HG03045 (cell line): ENCODE results near the gene TSEN34.
"Not testable (repeated sequence)": the region's sequence is repeated elsewhere in the genome, so short reads cannot be mapped to it uniquely, and the experiment has no call there.

ENCODE experiments used
- ATAC-seq: cut with Tn5 transposase; IDR thresholded peaks from one replicate; pipeline ENCODE4 v1.9.1; 2021; ENCODE audit warnings: mild to moderate bottlenecking, moderate library complexity; ENCODE audit not compliant: unreplicated experiment

TSEN34 gene

GRCh38 chr19:54160182-54160811, 30.8 kb upstream of the TSEN34 start:
- no peak for ATAC-seq

DNA sequence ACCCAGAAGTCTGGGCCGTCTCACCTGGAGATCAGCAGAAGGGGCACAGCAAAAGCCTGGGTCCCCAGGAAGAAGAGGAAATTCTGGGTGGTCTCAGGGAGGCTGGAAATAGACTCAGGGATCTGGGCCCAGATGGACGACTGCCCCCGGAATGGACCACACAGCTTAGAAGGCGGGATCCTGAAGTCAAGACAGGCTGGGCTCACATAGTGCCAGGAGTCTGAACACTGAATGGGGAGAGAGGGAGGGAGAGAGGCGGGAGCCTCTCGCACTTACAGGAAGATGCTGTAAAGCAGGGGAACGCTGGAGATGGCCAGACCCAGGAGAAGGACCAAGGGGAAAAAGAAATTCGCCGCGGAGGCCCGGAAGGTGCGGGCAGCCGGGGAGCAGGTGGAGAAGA, 30.3 kb upstream of the TSEN34 start:
- ATAC-seq: no peak

DNA sequence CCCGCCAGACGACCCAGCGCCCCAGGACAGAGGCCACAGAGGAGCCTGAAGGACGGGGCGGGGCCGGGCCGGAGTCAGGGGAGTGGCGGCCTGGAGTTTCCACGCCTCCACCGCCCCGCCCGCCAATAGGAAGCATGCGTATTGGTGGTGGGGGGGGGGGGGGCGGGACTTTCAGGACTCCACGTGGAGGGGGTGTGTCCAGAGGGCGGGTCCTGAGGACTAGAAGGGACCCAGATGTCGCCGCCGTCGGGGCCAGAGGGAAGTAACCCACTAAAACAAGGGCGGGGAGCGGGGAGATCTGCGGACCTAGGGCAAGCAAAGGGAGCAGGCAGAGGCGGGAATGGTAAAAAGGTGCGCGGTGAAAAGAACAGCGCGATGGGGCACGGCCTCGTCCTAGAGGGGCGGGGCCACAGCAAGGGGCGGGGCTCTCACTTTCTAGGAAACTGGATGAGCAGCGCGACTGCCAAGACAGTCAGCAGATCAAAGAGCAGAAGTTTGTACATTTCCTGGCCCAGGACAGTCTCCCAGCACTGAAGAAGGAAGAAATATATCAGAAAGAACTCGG, 28.8 kb upstream of the TSEN34 start:
- no peak for ATAC-seq

GRCh38 chr19:54162884-54163283, 28.2 kb upstream of the TSEN34 start:
- ATAC-seq: no peak

DNA sequence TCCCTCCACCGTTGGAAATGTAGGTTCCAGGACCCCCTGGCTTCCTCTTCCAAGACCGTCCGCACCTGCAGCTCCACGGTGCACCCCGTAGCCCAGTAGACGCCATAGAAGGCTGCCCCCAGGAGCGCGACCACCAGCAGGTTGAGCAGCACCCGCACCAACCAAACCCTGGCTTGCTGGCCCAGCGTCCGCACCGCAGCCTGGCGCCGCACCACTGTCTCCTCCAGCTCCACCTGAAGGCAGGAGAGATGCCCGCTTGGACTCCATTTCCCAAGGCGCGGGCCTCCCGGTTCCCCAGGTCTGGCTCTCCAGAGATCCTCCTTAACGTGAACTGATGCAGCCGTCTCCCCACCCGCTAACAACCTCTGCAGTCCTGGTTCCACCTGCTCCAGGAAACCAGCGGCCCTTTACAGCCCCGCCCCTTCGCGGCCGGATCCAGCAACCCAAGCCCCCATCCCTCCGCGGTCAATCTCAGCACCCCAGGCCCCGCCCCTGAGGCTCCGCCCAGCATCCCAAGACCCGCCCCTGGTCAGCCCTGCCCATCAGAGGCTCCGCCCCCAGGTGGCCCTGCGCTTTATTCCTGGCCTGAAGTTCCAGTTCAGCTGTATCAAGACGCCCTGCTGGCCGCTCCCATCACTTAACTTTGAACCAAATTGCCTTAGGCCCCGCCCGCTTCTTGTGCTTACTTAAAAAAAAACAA, 26.6 kb upstream of the TSEN34 start:
- no peak for ATAC-seq

GRCh38 chr19:54165222-54165621, 25.9 kb upstream of the TSEN34 start:
- ATAC-seq: no peak

DNA sequence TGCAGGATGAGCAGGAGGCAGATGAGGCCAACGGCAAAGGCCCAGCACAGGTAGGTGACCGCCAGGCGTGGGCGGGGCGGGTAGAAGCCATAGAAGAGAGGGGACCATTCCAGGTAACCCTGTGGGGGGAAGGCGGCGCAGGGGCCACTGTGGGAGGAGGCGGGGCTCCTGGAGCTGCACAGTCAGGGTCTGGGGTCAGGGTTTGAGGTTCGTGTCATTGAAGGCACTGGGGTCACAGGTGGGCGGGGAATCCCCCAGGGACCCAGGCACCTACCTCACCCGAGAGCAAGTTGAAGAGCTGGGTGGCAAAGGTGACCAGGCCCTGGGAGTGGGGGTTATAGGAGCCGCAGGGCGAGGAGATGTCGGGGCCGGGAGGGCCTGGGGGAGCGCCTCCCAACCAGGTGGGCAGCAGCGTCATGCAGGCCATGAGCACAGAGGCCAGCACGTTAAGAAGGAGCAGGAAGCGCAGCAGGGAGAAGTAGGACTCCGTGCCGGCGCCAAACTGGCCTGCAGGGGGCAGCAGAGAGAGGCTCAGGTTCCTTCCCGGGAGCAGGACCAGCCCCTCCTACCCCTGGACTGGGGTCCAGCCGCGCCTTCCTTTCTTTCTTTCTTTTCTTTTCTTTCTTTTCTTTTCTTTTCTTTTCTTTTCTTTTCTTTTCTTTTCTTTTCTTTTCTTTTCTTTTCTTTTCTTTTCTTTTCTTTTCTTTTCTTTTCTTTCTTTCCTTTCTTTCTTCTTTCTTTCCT, 22.8 kb upstream of the TSEN34 start:
- ATAC-seq: no peak

- no peak for ATAC-seq
These were observed 21.9 kb upstream of the TSEN34 start for GRCh38 chr19:54169149-54169740.

- not testable (repeated sequence) for ATAC-seq
These were observed 19.2 kb upstream of the TSEN34 start for GRCh38 chr19:54171736-54172431.

DNA sequence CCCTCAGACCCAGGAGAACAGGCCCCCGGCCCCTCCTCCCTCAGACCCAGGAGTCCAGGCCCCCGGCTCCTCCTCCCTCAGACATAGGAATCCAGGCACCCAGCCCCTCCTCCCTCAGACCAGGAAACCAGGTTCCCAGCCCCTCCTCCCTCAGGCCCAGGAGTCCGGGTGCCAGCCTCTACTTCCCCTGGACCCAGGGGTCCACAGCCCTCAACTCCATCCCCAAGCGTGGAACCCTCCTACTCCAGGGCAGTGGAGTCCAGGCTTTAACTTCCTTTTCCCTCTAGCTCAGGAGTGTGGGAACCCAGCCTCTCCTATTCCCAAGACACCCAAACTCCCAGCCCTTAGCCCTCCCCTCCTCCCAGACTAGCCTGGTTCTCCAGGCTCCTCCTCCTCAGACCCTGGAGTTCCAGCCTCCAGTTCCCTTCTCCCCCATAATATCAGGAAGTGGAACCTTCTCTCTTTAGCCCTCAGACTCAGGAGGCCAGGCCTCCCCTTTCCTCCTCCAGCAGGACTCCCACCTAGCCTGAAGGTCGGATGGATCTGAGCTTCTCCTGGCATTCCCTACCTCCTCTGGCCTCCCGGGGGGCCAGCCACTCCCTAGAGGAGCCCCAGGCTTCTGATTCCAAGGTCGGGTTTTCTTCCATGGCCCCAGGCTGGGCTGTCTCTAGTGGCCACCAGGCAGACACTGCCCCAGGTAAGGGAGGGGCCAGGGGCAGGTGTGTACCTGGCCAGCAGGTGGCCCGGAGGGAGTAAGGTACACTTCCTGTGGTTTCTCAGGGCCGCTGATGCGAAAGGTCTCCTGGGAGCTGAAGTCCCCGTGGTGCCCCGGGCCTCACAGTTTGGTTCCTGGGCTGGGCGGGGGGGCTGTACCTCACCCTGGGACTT, 18.4 kb upstream of the TSEN34 start, which contains the start of gene TMC4:
Gene TMC4, minus strand, starts transcription at position 690 of the 888 bp plus-strand sequence. Its CDS starts 43 bp downstream, at position 647.
- no peak for ATAC-seq

DNA sequence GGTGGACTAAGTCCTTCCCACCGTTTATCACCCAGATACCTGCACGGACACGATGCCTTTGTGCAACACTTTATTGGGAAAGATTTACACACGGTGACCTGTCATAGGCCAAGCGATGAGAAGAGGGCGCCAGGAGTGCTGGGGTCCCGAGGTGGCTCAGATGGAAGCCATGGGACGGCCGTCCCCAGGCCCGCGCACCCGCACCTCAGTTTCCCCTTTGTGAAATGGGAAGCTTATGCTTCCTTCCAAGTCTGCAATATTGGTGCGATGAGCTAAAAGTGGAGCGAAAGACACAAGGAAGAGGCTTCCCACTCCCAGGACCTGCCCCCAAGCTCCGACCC, 17.8 kb upstream of the TSEN34 start:
- ATAC-seq: no peak

DNA sequence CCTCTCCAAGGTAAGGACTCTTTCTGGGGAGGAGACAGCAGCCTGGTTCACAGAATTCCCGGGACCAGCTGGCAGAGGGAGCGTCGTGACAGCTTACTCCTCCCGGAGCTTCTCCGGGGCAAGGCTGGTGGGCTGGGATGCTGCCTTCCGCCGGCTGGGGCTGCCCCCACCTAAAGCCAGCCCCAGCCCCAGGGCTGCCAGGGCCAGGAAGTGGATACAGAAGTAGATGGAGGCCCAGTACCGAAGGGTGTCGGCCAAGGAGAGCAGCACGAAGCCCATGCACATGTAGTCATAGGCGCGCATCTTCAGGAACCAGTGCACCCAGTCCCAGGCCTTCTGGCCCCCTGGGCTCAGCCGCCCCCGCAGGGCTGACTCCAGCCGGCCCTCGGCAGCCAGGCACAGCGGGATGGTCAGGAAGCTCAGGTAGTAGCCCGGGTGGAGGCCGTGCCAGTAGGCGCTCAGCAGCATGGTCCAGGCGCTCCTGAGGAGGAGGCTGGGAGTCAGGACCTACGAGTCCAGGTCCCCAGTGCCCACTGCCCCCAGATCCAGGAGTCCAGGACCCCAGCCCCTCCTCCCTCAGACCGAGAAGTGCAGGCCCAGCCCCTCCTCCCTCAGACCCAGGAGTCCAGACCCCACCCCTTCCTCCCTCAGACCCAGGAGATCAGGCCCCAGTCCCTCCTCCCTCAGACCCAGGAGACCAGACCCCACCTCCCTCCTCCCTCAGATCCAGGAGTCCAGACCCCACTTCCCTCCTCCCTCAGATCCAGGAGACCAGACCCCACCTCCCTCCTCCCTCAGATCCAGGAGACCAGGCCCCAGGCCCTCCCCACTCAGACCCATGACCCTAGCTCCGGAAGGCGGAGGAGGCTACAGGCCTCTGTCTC, 16.9 kb upstream of the TSEN34 start:
- ATAC-seq: no peak

DNA sequence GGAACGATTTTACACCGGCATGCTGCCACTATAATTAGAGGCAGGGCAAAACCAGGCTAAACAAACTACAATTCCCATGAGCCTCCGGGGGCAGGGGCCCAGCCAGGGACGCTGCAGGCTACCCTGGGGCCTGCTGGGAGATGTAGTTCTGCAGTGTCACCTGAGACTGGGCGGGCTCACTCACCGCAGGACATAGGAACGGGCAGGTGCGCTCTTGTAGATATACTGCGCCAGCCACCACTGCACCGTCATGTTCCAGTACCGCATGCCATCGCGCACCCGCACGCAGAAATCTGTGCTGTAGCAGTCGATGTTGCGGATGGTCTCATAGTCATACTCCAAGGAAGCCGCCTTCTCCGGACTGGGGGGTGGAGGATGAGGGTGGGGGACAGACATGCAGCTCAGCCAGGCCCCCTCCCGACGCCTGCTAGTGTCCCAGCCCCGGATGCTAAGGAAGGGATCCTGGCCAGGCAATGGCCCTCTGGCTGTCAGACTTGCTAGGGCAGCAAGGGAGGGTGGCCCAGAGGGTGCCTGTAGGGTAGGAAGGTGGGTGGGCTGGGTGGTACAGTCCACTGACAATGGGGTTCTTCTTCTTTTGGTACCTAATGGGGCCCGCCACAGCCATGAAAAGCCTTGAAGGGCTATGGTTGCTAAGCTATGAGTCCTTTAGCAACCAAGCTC, 12.4 kb upstream of the TSEN34 start:
- no peak for ATAC-seq

DNA sequence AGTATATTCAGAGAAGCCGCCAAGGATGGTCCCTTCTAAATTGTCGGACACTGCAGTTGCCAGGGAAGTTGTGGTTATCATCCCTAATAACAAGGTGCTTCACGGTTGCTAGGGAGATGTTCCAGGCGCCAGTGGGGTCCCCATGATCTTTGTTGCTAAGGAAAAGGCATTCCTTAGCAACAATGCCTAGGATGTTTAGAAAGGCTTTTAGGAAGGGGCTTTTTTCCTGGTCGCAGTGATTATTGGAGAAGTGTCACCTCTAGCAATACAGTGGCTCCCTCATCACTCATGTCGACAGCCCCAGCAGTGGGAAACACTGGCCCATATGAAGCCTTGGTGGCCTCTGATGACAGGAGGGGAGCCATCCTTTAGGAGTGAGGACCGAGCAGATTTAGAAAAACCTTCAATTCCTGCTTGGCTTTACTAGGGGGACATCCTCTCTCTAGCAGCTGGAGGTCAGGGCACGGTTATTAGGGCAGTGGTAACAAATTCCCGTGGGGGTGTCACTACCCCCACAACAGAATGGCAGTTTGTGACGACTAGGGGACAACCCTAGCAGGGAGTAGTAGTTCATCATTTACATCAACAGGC, 11.8 kb upstream of the TSEN34 start:
- ATAC-seq: no peak

DNA sequence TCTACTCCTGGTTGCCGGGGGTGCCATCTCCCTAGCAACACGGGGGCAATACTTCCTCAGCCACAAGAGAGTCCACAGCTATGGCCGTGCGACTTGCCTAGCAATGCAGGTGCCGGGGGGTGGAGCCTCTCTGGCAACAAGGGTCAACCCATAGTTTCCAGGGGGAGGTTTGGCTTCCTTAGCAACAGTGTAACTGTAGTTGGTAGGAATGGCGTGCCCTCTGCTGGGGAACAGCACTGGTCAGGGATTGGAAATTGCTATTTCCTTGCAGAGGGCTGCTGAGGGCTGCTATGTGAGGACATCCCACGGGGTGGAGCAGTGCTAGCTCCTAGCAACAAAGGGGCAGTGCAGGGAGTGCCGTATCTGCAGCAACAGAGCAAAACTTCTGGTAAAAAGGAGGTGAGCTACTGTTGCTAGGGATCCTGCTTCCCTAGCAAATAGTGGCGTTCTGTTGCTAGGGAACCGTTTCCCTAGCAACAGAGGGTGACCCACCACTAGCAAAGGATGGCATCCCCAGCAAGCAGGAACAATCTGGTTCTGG, 11.1 kb upstream of the TSEN34 start:
- no peak for ATAC-seq

DNA sequence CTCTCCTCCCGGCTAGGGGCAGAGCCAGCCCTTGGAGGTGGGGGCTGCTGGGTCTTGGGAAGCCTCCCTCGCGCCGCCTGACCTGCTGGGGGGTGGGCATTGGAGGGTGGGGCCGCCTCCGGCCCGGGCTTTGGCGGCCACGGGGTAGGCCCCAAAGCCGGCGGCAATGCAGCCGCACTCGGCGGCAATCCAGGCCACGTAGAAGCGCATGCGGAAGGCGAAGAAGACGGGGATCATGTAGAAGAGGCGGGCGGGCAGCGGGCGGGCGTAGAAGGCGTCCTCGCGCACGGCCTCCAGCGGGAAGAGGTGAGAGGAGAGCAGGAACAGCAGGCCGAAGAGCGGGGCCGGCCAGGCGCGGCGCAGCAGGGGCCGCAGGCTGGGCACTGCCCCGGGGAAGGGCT, 10.4 kb upstream of the TSEN34 start:
- no peak for ATAC-seq

GRCh38 chr19:54181894-54182293, 9.2 kb upstream of the TSEN34 start:
- ATAC-seq: not testable (repeated sequence)

DNA sequence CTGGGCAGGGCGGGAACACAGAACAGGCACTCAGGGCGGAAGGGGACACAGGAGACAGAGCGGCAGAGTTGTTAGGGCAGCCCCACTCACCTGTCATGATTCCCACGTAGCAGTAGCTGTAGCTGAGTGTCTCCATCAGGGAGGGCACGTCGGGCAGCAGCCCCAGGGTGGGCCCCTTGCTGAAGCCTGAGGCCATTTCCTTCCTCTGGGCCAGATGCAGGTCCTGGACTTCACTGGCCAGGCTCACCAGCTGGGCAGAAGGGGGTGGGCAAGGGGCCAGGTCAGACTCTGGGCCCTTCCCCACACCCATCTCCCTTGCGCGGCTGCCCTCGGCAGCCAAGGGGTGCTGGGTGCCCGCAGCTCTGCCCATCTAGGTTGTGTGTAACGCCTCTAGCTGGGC, 7.7 kb upstream of the TSEN34 start:
- no peak for ATAC-seq
